HepG2 (cell line): Measurements from ENCODE around the gene EEFSEC.

ENCODE experiments used
- CC2D1A ChIP-seq: sonication (generic); formaldehyde crosslinking; IDR thresholded peaks from 2 replicates; pipeline ENCODE4 v1.8.1; 2023; ENCODE audit warnings: mild to moderate bottlenecking, missing genetic modification reagents
- CEBPB ChIP-seq: IDR thresholded peaks from 2 replicates; pipeline ENCODE4 v1.6.1; 2011; ENCODE audit warnings: low read depth, low read length, improper control_type of control experiment, borderline replicate concordance
- FOXM1 ChIP-seq: sonication (generic); formaldehyde crosslinking; IDR thresholded peaks from 2 replicates; pipeline ENCODE4 v1.5.0; 2020; ENCODE audit warnings: missing genetic modification reagents
- KLF13 ChIP-seq: sonication (generic); formaldehyde crosslinking; IDR thresholded peaks from 2 replicates; pipeline ENCODE4 v1.4.0; 2020; ENCODE audit warnings: mild to moderate bottlenecking, missing genetic modification reagents
- POLR2AphosphoS5 ChIP-seq: IDR thresholded peaks from 2 replicates; pipeline ENCODE4 v1.6.1; 2012; ENCODE audit warnings: low read depth, low read length
- RAD51 ChIP-seq: fragments of 450-650 bp; IDR thresholded peaks from 2 replicates; pipeline ENCODE4 v1.6.1; 2016; ENCODE audit warnings: borderline replicate concordance
- RXRA ChIP-seq: sonication (generic); formaldehyde crosslinking; IDR thresholded peaks from 2 replicates; pipeline ENCODE4 v1.5.1; 2020; ENCODE audit warnings: missing genetic modification reagents
- SIN3A ChIP-seq: IDR thresholded peaks from 2 replicates; pipeline ENCODE4 v1.6.1; 2011; ENCODE audit warnings: low read depth, mild to moderate bottlenecking, control low read depth, low read length, borderline replicate concordance
- SIX4 ChIP-seq: sonication (generic); formaldehyde crosslinking; IDR thresholded peaks from 2 replicates; pipeline ENCODE4 v1.4.0; 2020; ENCODE audit warnings: missing genetic modification reagents
- ZNF720 ChIP-seq: sonication (generic); formaldehyde crosslinking; IDR thresholded peaks from 2 replicates; pipeline ENCODE4 v1.4.0; 2020; ENCODE audit warnings: missing genetic modification reagents
- TF ChIP-seq, protein P1 (sequence below): sonication (generic); formaldehyde crosslinking; IDR thresholded peaks from 2 replicates; pipeline ENCODE4 v1.5.1; 2020; ENCODE audit warnings: mild to moderate bottlenecking, missing genetic modification reagents, moderate library complexity
- TF ChIP-seq, protein P2 (sequence below): sonication (generic); formaldehyde crosslinking; IDR thresholded peaks from 2 replicates; pipeline ENCODE4 v1.5.0; 2020; ENCODE audit warnings: mild to moderate bottlenecking, missing genetic modification reagents, moderate library complexity
- TF ChIP-seq, protein P3 (sequence below): IDR thresholded peaks from 2 replicates; pipeline ENCODE4 v1.6.1; 2016; ENCODE audit warnings: missing compliant biosample characterization, missing genetic modification reagents, borderline replicate concordance
- TF ChIP-seq, protein P4 (sequence below): sonication (generic); formaldehyde crosslinking; IDR thresholded peaks from 2 replicates; pipeline ENCODE4 v1.8.0; 2022; ENCODE audit warnings: mild to moderate bottlenecking, missing genetic modification reagents

GRCh38 chr3:128368626-128369025 is 215.3 kb downstream of the EEFSEC start:
- TF ChIP-seq, protein P1, sequence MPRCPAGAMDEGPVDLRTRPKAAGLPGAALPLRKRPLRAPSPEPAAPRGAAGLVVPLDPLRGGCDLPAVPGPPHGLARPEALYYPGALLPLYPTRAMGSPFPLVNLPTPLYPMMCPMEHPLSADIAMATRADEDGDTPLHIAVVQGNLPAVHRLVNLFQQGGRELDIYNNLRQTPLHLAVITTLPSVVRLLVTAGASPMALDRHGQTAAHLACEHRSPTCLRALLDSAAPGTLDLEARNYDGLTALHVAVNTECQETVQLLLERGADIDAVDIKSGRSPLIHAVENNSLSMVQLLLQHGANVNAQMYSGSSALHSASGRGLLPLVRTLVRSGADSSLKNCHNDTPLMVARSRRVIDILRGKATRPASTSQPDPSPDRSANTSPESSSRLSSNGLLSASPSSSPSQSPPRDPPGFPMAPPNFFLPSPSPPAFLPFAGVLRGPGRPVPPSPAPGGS, result no peak
- TF ChIP-seq SIN3A (no peak), SIX4 (no peak), RXRA (CRISPR knock-in tag) (no peak), POLR2AphosphoS5 (no peak), RAD51 (no peak), FOXM1 (CRISPR knock-in tag) (no peak), CEBPB (no peak), ZNF720 (CRISPR knock-in tag) (no peak), CC2D1A (CRISPR knock-in tag) (no peak), KLF13 (CRISPR knock-in tag) (no peak)
- TF ChIP-seq, protein P2, sequence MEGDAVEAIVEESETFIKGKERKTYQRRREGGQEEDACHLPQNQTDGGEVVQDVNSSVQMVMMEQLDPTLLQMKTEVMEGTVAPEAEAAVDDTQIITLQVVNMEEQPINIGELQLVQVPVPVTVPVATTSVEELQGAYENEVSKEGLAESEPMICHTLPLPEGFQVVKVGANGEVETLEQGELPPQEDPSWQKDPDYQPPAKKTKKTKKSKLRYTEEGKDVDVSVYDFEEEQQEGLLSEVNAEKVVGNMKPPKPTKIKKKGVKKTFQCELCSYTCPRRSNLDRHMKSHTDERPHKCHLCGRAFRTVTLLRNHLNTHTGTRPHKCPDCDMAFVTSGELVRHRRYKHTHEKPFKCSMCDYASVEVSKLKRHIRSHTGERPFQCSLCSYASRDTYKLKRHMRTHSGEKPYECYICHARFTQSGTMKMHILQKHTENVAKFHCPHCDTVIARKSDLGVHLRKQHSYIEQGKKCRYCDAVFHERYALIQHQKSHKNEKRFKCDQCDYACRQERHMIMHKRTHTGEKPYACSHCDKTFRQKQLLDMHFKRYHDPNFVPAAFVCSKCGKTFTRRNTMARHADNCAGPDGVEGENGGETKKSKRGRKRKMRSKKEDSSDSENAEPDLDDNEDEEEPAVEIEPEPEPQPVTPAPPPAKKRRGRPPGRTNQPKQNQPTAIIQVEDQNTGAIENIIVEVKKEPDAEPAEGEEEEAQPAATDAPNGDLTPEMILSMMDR, result no peak
- TF ChIP-seq, protein P3, sequence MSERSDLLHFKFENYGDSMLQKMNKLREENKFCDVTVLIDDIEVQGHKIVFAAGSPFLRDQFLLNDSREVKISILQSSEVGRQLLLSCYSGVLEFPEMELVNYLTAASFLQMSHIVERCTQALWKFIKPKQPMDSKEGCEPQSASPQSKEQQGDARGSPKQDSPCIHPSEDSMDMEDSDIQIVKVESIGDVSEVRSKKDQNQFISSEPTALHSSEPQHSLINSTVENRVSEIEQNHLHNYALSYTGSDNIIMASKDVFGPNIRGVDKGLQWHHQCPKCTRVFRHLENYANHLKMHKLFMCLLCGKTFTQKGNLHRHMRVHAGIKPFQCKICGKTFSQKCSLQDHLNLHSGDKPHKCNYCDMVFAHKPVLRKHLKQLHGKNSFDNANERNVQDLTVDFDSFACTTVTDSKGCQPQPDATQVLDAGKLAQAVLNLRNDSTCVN, result no peak
- TF ChIP-seq, protein P4, sequence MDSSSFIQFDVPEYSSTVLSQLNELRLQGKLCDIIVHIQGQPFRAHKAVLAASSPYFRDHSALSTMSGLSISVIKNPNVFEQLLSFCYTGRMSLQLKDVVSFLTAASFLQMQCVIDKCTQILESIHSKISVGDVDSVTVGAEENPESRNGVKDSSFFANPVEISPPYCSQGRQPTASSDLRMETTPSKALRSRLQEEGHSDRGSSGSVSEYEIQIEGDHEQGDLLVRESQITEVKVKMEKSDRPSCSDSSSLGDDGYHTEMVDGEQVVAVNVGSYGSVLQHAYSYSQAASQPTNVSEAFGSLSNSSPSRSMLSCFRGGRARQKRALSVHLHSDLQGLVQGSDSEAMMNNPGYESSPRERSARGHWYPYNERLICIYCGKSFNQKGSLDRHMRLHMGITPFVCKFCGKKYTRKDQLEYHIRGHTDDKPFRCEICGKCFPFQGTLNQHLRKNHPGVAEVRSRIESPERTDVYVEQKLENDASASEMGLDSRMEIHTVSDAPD (CRISPR knock-in tag), result no peak
